CD4-positive, alpha-beta memory T cell (primary cell): ENCODE measurements around the gene NRAS. TPM values are rescaled to one million over a fixed set of nuclear protein-coding genes. Genes with fewer than 3 reads are reported as not detected.

ENCODE experiments used
- CTCF ChIA-PET: fragments of 350-600 bp; sonication (Branson Sonifier 250); formaldehyde crosslinking; loops from one replicate; lab custom pipeline; 2021; ENCODE audit warnings: inconsistent platforms; ENCODE audit not compliant: partially characterized antibody; lab: Charles Lee
- POLR2A ChIA-PET: fragments of 350-600 bp; sonication (Branson Sonifier 250); formaldehyde crosslinking; loops from one replicate; lab custom pipeline; 2021; ENCODE audit not compliant: partially characterized antibody; lab: Charles Lee
- DNase-seq, 5 donors: peaks; one replicate each; pipeline versions ENCODE4 v3.0.0 to v3.0.0-alpha.2; 2020 to 2022; ENCODE audit warnings: mixed read lengths in 1 of 5
- H3K27ac ChIP-seq: one replicate; pipeline ENCODE4 v1.7.0; 2013; ENCODE audit warnings: low read depth, low read length
- H3K27me3 ChIP-seq: 2 replicates; pipeline ENCODE4 v1.7.0; 2013; ENCODE audit warnings: mild to moderate bottlenecking, low read length, moderate library complexity; ENCODE audit not compliant: insufficient read depth
- H3K36me3 ChIP-seq: 2 replicates; pipeline ENCODE4 v1.7.0; 2013; ENCODE audit warnings: mild to moderate bottlenecking, low read length, moderate library complexity; ENCODE audit not compliant: insufficient read depth
- H3K4me1 ChIP-seq: 2 replicates; pipeline ENCODE4 v1.7.0; 2013; ENCODE audit warnings: mild to moderate bottlenecking, low read length, moderate library complexity; ENCODE audit not compliant: insufficient read depth
- H3K4me3 ChIP-seq, 2 donors: one replicate each; pipeline ENCODE4 v1.7.0; 2013; ENCODE audit warnings: low read length in 2 of 2, mild to moderate bottlenecking in 1 of 2
- H3K9me3 ChIP-seq, 2 donors: one replicate each; pipeline ENCODE4 v1.7.0; 2013; ENCODE audit warnings: low read length in 2 of 2, control low read depth in 1 of 2; ENCODE audit not compliant: control insufficient read depth in 1 of 2
- H3K27ac Mint-ChIP-seq, 7 donors: one replicate each; pipeline ENCODE4 v1.8.0; 2020 to 2021; ENCODE audit warnings: mixed read lengths in 7 of 7, mild to moderate bottlenecking in 6 of 7, inconsistent platforms in 3 of 7, moderate library complexity in 3 of 7
- H3K27me3 Mint-ChIP-seq, 2 donors: one replicate each; pipeline ENCODE4 v1.8.0; 2020 to 2021; ENCODE audit warnings: mixed read lengths in 2 of 2
- H3K36me3 Mint-ChIP-seq, 2 donors: one replicate each; pipeline ENCODE4 v1.8.0; 2020 to 2021; ENCODE audit warnings: mixed read lengths in 2 of 2, inconsistent platforms in 1 of 2, mild to moderate bottlenecking in 1 of 2
- H3K4me1 Mint-ChIP-seq, 4 donors: one replicate each; pipeline ENCODE4 v1.8.0; 2020 to 2021; ENCODE audit warnings: mixed read lengths in 4 of 4, mild to moderate bottlenecking in 1 of 4
- H3K4me3 Mint-ChIP-seq, 8 donors: one replicate each; pipeline ENCODE4 v1.8.0; 2020 to 2021; ENCODE audit warnings: mixed read lengths in 8 of 8, mild to moderate bottlenecking in 7 of 8, moderate library complexity in 6 of 8, inconsistent platforms in 3 of 8
- H3K9me3 Mint-ChIP-seq, 8 donors: one replicate each; pipeline ENCODE4 v1.8.0; 2020 to 2021; ENCODE audit warnings: mixed read lengths in 8 of 8, mild to moderate bottlenecking in 5 of 8, inconsistent platforms in 3 of 8, moderate library complexity in 1 of 8
- intact Hi-C: fragments of 100-400 bp; cut with micrococcal nuclease; formaldehyde crosslinking; loops from one replicate; pipeline ENCODE4 v1.15.1; 2023
- polyA plus RNA-seq, 2 donors: library from polyadenylated mRNA; unstranded; fragments of 300-500 nt; fragmentation: Illumina TruSeq; gene quantifications; one replicate each; pipeline ENCODE4 v1.2.3, GENCODE V29; 2021
- total RNA-seq, 2 experiments: library from RNA; stranded (reverse); gene quantifications; one replicate each; pipeline ENCODE4 v1.2.3, GENCODE V29; 2021

The NRAS gene
- total and polyA plus RNA-seq, 4 experiments from 2014 or later = 18.0 to 29.3 (median 22.1) TPM

DNA sequence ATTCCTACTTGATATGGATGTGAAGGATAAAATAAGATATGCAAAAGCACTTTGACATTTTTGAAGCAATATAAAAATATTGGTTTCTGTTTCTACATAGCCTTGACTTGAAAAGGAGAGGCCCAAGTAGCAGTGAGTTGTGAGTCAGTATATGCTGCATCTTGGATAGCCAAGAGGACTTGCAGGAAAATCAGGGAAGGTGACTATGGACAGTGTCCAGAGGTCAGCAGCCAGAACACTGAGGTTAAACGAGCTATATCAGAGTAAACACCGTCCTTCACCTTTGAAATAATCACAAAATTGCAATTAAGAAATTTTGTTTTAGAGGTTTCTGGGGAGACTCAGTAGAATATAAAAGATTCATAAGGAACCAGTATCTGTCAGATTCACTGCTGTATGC is 14.6 kb downstream of the NRAS start:
- no peaks in the 10 kb centered on the region for H3K4me1 Mint-ChIP-seq
- ChIA-PET CTCF (no interaction called here), POLR2A (no interaction called here)
- no peaks in the 10 kb centered on the region for H3K4me1 ChIP-seq
- H3K27me3 Mint-ChIP-seq = peaks cover 0 to 1% of the 10 kb centered on the region in 2 donors
- no peak overlapping the region for H3K27ac Mint-ChIP-seq
- intact Hi-C loops = no loop called here
- no peak overlapping the region for H3K27ac ChIP-seq
- H3K36me3 ChIP-seq = no peaks in the 10 kb centered on the region
- H3K9me3 Mint-ChIP-seq = no peaks in the 10 kb centered on the region
- peaks cover 4 to 13% of the 10 kb centered on the region in 2 donors for H3K36me3 Mint-ChIP-seq
- H3K9me3 ChIP-seq = no peaks in the 10 kb centered on the region
- no peak overlapping the region for H3K4me3 Mint-ChIP-seq
- no peak for DNase-seq
- no peaks in the 10 kb centered on the region for H3K27me3 ChIP-seq
- no peak overlapping the region for H3K4me3 ChIP-seq

DNA sequence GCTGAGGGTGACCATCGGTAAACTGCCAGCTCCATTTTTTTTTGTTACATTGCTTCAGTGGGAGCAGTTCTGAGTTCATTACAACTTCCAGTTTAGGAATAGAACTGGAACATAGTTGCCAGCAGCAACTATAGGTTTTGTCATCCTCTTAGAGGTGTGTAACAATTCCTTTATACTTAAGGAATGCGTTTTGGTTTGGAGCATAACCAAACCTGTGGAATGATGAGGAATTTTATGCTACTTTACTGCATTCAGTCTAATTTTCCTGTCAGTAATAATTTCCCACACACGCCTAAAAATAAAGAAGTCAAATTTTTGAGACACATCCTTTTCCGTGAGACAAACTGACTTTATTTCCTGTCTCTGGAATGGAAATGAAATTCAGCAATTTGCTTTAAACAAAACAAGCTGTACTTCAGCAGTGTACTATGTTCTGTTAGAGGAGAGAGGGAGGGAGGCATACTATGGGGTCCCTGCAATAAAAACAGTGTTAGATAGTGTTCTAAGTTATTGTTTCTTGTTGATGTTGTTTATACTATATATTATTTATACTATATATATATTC is 16.5 kb downstream of the NRAS start:
- ChIA-PET CTCF (no interaction called here), POLR2A (no interaction called here)
- H3K4me1 ChIP-seq = no peaks in the 10 kb centered on the region
- H3K4me3 ChIP-seq = no peak overlapping the region
- Mint-ChIP-seq H3K27me3 (peaks cover 1 to 2% of the 10 kb centered on the region in 2 donors), H3K4me3 (no peak overlapping the region), H3K4me1 (no peaks in the 10 kb centered on the region), H3K9me3 (no peaks in the 10 kb centered on the region), H3K27ac (no peak overlapping the region), H3K36me3 (no peaks in the 10 kb centered on the region)
- no peak overlapping the region for H3K27ac ChIP-seq
- H3K27me3 ChIP-seq = no peaks in the 10 kb centered on the region
- no peaks in the 10 kb centered on the region for H3K36me3 ChIP-seq
- no peaks in the 10 kb centered on the region for H3K9me3 ChIP-seq
- intact Hi-C loops = no loop called here
- no peak for DNase-seq

DNA sequence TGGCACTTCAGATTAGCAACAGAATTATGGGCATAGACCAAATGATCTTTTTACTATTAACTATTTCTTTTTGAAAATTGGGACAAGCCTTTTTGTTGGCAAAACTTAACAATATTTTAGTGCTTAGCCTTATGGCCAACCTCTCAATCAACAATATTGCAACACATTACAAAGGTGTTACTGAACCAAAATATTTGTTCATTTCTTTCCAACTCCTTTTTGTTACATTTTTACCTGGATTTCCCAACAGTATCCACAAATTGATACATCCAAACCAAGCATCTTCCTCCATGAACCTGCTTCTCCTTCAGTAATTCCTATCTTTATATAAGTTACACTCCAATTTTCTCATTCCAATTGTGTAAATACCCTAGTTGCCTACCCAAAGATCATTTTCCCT is 19.8 kb downstream of the NRAS start:
- ChIA-PET POLR2A (no interaction called here), CTCF (no interaction called here)
- Mint-ChIP-seq H3K27ac (no peak overlapping the region), H3K27me3 (peaks cover 1 to 5% of the 10 kb centered on the region in 2 donors), H3K4me1 (no peaks in the 10 kb centered on the region), H3K4me3 (no peak overlapping the region), H3K9me3 (no peaks in the 10 kb centered on the region), H3K36me3 (no peaks in the 10 kb centered on the region)
- intact Hi-C loops = no loop called here
- no peak for DNase-seq
- Histone ChIP-seq H3K27me3 (no peaks in the 10 kb centered on the region), H3K4me1 (no peaks in the 10 kb centered on the region), H3K27ac (no peak overlapping the region), H3K36me3 (no peaks in the 10 kb centered on the region), H3K9me3 (no peaks in the 10 kb centered on the region), H3K4me3 (no peak overlapping the region)

GRCh38 chr1:114695430-114696058 is 21.0 kb downstream of the NRAS start, which contains the start of gene AMPD1:
TSS of gene AMPD1 (minus strand) at chr1:114695546. CDS start at chr1:114695471, 75 bp downstream.
- Mint-ChIP-seq H3K36me3 (no peaks in the 10 kb centered on the region), H3K4me3 (no peak within 1 kb of the TSS), H3K27ac (no peak within 1 kb of the TSS), H3K9me3 (no peaks in the 10 kb centered on the region), H3K4me1 (no peaks in the 10 kb centered on the region), H3K27me3 (peaks cover 1 to 5% of the 10 kb centered on the region in 2 donors)
- POLR2A ChIA-PET = interaction anchor here (1.1 kb wide), 1 partner anchor 7 kb away, joined by 3 read pairs; no protein-coding TSS in a partner anchor
- no peaks in the 10 kb centered on the region for H3K36me3 ChIP-seq
- intact Hi-C loops = no loop called here
- no peaks in the 10 kb centered on the region for H3K27me3 ChIP-seq
- H3K4me1 ChIP-seq = no peaks in the 10 kb centered on the region
- no peak within 1 kb of the TSS for H3K4me3 ChIP-seq
- H3K27ac ChIP-seq = no peak within 1 kb of the TSS
- DNase-seq = no peak
- CTCF ChIA-PET = interaction anchor here (1.0 to 1.5 kb wide), 2 partner anchors 24 to 357 kb away, joined by 3 to 4 read pairs; no protein-coding TSS in a partner anchor
- no peaks in the 10 kb centered on the region for H3K9me3 ChIP-seq

- CTCF ChIA-PET = interaction anchor here (1.0 to 1.5 kb wide), 2 partner anchors 23 to 358 kb away, joined by 3 to 4 read pairs; no protein-coding TSS in a partner anchor
- POLR2A ChIA-PET = interaction anchor here (1.1 kb wide), 1 partner anchor 8 kb away, joined by 3 read pairs; no protein-coding TSS in a partner anchor
- no peaks in the 10 kb centered on the region for H3K9me3 Mint-ChIP-seq
Measured at GRCh38 chr1:114694540-114695310, 21.8 kb downstream of the NRAS start.

DNA sequence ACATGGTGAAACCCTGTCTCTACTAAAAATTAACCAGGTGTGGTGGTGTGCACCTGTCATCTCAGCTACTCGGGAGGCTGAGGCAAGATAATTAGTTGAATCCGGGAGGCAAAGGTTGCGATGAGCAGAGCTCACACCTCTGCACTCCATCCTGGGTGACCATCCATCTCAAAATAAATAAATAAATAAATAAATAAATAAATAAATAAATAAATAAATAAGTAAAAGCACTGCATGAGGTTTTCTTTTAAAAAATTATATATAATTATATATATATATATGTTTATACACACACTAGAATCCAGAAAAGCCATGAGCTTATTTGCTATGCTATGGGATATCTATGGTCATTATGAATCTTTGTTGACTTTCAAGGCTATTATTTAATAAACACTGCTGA is 23.6 kb downstream of the NRAS start:
- H3K9me3 ChIP-seq = no peaks in the 10 kb centered on the region
- H3K36me3 ChIP-seq = no peaks in the 10 kb centered on the region
- Mint-ChIP-seq H3K36me3 (no peaks in the 10 kb centered on the region), H3K9me3 (no peaks in the 10 kb centered on the region), H3K27ac (no peak overlapping the region), H3K4me1 (no peaks in the 10 kb centered on the region), H3K27me3 (peaks cover 10 to 15% of the 10 kb centered on the region in 2 donors), H3K4me3 (no peak overlapping the region)
- no peaks in the 10 kb centered on the region for H3K27me3 ChIP-seq
- DNase-seq = no peak
- POLR2A ChIA-PET = no interaction called here
- H3K4me1 ChIP-seq = no peaks in the 10 kb centered on the region
- intact Hi-C loops = no loop called here
- H3K27ac ChIP-seq = no peak overlapping the region
- H3K4me3 ChIP-seq = no peak overlapping the region
- CTCF ChIA-PET = no interaction called here

More at GRCh38 chr1:114694540-114695310, 21.8 kb downstream of the NRAS start:
- Mint-ChIP-seq H3K27me3 (peaks cover 2 to 7% of the 10 kb centered on the region in 2 donors), H3K4me1 (no peaks in the 10 kb centered on the region), H3K27ac (no peak overlapping the region), H3K4me3 (no peak overlapping the region), H3K36me3 (no peaks in the 10 kb centered on the region)
- Histone ChIP-seq H3K9me3 (no peaks in the 10 kb centered on the region), H3K4me3 (no peak overlapping the region), H3K36me3 (no peaks in the 10 kb centered on the region), H3K27ac (no peak overlapping the region), H3K27me3 (no peaks in the 10 kb centered on the region), H3K4me1 (no peaks in the 10 kb centered on the region)
- no peak for DNase-seq
- intact Hi-C loops = no loop called here

GRCh38 chr1:114691061-114691460 is 25.5 kb downstream of the NRAS start:
- Mint-ChIP-seq H3K27ac (no peak overlapping the region), H3K4me1 (no peaks in the 10 kb centered on the region), H3K9me3 (no peaks in the 10 kb centered on the region), H3K36me3 (no peaks in the 10 kb centered on the region), H3K4me3 (no peak overlapping the region), H3K27me3 (peaks cover 17 to 27% of the 10 kb centered on the region in 2 donors)
- intact Hi-C loops = no loop called here
- POLR2A ChIA-PET = no interaction called here
- Histone ChIP-seq H3K27ac (no peak overlapping the region), H3K9me3 (no peaks in the 10 kb centered on the region), H3K36me3 (no peaks in the 10 kb centered on the region), H3K4me3 (no peak overlapping the region), H3K4me1 (no peaks in the 10 kb centered on the region), H3K27me3 (no peaks in the 10 kb centered on the region)
- CTCF ChIA-PET = no interaction called here
- DNase-seq = no peak
